ENCODE data around the gene ADCY7.

ADCY7 gene

GRCh38 chr16:50298591-50299507 lies 32.5 kb downstream of the ADCY7 start:
- DNase-seq (ENCODE audit: low read depth, low spot score), result no peak

- DNase-seq (ENCODE audit: low read depth, low spot score), result no peak
Measured at GRCh38 chr16:50299508-50300105, 33.3 kb downstream of the ADCY7 start.

GRCh38 chr16:50300942-50301625 lies 34.7 kb downstream of the ADCY7 start:
- no peak for DNase-seq (ENCODE audit: low read depth, low spot score)

- DNase-seq (ENCODE audit: low read depth, low spot score), result peak; percentile 90
Measured at GRCh38 chr16:50301626-50302471, 35.5 kb downstream of the ADCY7 start.

- no peak for DNase-seq (ENCODE audit: low read depth, low spot score)
Measured at GRCh38 chr16:50302472-50303005, 36.2 kb downstream of the ADCY7 start.

- DNase-seq (ENCODE audit: low read depth, low spot score), result peak; percentile 52
Measured at GRCh38 chr16:50303041-50303604, 36.8 kb downstream of the ADCY7 start.

GRCh38 chr16:50303605-50304466 lies 37.5 kb downstream of the ADCY7 start:
- DNase-seq (ENCODE audit: low read depth, low spot score), result peak; percentile 57

GRCh38 chr16:50304467-50305440 lies 38.4 kb downstream of the ADCY7 start:
- no peak for DNase-seq (ENCODE audit: low read depth, low spot score)

- DNase-seq (ENCODE audit: low read depth, low spot score), result no peak
Measured at GRCh38 chr16:50305441-50306061, 39.2 kb downstream of the ADCY7 start.

GRCh38 chr16:50306287-50306686 lies 39.9 kb downstream of the ADCY7 start:
- no peak for DNase-seq (ENCODE audit: low read depth, low spot score)

- DNase-seq (ENCODE audit: low read depth, low spot score), result no peak
Measured at GRCh38 chr16:50308237-50308965, 42.0 kb downstream of the ADCY7 start.

- DNase-seq (ENCODE audit: low read depth, low spot score), result no peak
Measured at GRCh38 chr16:50309156-50309526, 42.8 kb downstream of the ADCY7 start.

GRCh38 chr16:50309527-50310307 lies 43.4 kb downstream of the ADCY7 start:
- no peak for DNase-seq (ENCODE audit: low read depth, low spot score)

GRCh38 chr16:50310308-50311133 lies 44.2 kb downstream of the ADCY7 start:
- no peak for DNase-seq (ENCODE audit: low read depth, low spot score)

GRCh38 chr16:50311134-50311528 lies 44.8 kb downstream of the ADCY7 start:
- no peak for DNase-seq (ENCODE audit: low read depth, low spot score)

GRCh38 chr16:50311891-50312501 lies 45.6 kb downstream of the ADCY7 start:
- DNase-seq (ENCODE audit: low read depth, low spot score), result no peak
